ENCODE data around the gene RNF224. TPM values are rescaled to one million over a fixed set of nuclear protein-coding genes. Genes with fewer than 3 reads are reported as not detected.
"Not testable (repeated sequence)": the region's sequence is repeated elsewhere in the genome, so short reads cannot be mapped to it uniquely, and the experiment has no call there.

The RNF224 gene
- total RNA-seq, 1 donor from 2014 or later: not detected

- intact Hi-C loops (cut with DNase I); DNase-seq (ENCODE audit: missing footprints); ATAC-seq: not testable (repeated sequence)
Measured at GRCh38 chr9:137243266-137243625, 15.9 kb downstream of the RNF224 start.

GRCh38 chr9:137243626-137244485 is 16.6 kb downstream of the RNF224 start:
- intact Hi-C loops (cut with DNase I): no loop called here
- ATAC-seq: no peak

DNA sequence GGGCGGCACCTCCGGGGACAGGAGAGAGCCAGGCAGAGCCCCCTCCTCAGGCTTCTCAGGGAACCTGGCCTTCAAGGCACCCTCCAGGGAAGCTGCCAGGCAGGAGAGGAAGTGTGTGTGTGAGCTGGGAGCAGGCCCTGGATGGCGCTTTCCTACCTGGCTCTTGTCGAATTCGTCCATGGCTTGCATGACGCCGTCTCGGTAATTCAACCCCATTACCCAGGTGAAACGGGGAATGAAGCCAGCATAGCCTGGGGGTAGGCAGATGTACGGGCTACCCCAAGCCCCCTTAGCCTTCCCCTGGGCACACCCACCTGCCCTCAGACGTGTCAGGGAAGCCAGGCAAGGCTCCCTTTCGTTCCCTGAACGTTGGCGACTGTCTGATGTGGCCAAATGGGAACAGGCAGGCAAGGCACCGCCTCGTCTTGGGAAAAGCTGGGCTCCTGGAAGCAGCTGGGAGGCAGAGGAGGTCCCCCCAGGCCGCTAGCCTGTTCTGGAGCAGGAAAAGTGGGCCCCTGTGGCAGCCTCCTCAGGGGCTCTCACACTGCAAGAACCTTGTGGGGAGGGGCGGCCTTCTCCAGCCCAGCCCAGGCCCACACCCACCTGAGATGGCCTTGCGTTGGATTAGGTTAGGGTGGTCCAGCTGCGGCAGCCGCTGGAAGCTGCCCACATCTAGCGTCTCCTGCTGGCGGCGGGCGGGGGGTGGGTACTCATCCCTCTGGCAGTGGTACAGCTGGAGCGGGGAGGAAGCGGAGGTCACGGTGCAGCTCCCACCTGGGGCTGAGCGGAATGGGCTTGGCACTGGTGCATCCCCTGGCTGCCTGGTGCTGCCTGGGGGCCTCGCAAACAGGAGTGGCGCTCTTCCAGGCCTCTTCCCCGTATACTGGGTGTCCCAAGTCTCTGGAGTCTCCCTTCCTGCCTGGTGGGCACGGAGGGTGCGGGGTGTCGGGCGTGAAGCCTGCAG is 17.5 kb downstream of the RNF224 start:
- DNase-seq (ENCODE audit: missing footprints) (no peak), ATAC-seq (no peak)
- intact Hi-C loops (cut with DNase I): no loop called here

More at GRCh38 chr9:137243626-137244485, 16.6 kb downstream of the RNF224 start:
- no peak for DNase-seq (ENCODE audit: missing footprints)

- DNase-seq (ENCODE audit: missing footprints) (no peak), ATAC-seq (no peak)
- intact Hi-C loops (cut with DNase I): no loop called here
Measured at GRCh38 chr9:137245450-137246421, 18.4 kb downstream of the RNF224 start.

DNA sequence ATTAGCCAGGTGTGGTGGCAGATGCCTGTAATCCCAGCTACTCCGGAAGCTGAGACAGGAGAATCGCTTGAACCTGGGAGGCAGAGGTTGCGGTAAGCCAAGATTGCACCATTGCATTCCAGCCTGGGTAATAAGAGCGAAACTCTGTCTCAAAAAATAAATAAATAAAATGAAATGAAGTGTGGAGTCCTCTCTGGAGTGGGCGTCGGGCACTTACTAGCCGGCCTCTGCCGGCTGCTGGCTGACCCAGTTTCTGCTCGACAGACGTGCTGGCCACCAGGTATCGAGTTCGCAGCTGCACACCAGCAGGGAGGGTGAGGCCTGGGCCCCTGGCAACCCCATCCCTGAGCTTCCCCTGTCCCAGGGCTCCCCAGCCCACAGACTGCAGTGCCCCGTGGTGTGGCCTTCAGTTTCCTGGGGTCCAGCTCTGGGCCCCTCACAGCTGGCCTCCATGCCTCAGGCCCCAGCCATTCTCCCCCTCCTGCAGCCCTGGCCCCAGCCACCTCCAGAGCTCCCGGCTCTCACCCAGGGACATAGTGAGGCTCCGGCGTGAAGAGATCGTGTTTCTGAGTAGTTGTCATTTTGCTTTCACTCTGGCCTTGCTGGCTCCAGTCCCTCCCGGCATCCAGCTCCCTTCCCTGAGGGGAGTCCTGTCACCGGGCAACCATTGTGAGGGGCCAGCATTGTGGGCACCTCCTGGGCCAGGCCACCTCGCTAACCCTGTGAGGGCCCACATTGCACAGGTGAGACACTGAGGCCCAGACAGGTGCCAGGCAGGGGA is 20.0 kb downstream of the RNF224 start:
- DNase-seq (ENCODE audit: missing footprints) (no peak), ATAC-seq (no peak)
- intact Hi-C loops (cut with DNase I): no loop called here

GRCh38 chr9:137247916-137248175 is 20.5 kb downstream of the RNF224 start:
- intact Hi-C loops (cut with DNase I): no loop called here
- no peak for ATAC-seq

DNA sequence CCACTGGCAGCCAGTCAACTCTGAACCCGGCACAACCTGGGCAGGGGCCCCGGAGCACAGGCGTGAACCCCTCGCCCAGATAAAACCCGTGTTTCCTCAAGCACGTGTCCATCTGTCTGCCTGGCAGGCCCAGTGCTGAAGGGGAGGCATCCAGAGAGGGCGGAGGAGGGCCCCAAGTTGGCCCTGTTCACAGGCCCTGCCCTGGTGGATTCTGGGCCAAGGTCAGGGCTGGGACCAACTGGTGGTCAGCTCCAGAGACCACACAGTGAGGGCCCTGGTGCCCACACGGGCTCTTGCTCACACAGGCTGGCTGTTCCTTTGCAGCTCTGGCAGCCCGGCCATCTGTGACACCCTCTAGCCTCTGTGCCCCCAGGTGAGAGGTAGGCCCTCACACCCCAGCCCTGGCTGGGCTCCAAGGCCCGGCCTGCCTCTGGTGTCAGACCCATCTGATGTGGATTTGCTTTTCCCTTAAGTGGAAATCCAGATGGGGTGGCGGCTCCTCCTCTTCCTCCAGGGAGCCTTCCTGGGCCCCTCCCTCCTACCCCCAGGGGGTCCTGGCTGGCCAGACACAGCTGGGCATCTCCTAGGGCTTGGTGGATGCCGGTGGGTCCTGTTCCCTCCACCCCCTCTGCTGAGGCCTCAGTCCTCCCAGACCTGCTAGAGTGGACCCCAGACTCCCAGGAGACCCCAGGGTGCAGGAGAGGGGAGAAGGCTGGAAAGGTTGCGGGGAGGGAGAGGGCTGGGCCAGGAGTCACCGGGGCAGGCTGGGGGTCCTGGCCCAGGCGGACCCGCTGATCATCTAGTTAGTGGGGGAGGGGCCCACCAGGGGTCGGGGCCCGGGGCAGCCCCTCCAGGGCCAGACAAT is 23.3 kb downstream of the RNF224 start:
- DNase-seq (ENCODE audit: missing footprints) (no peak), ATAC-seq (peak; percentile 43)
- intact Hi-C loops (cut with DNase I): no loop called here

More at GRCh38 chr9:137247916-137248175, 20.5 kb downstream of the RNF224 start:
- DNase-seq (ENCODE audit: missing footprints): no peak

DNA sequence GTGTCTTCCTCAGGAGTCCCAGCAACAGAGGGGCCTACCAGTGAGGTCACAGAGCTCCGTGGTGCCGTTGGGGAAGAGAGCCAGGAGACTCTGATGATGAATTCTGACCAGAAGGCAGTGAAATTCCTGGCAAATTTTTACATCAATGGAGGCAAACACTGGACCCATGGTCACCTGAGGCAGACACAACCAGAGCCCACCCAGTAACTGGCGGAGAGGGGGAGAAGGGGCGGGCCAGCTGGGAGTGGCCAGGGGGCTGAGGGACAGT is 23.8 kb downstream of the RNF224 start, which contains the start of gene STPG3:
STPG3 (plus strand) TSS at position 93 of the 268 bp plus-strand sequence; CDS start at position 94, 1 bp downstream.
- ATAC-seq: no peak
- DNase-seq (ENCODE audit: missing footprints): no peak

GRCh38 chr9:137251490-137252268 is 24.4 kb downstream of the RNF224 start:
- intact Hi-C loops (cut with DNase I): no loop called here
- no peak for ATAC-seq
- no peak for DNase-seq (ENCODE audit: missing footprints)

More for the DNA sequence above, 23.8 kb downstream of the RNF224 start, which contains the start of gene STPG3:
- intact Hi-C loops (cut with DNase I): no loop called here

DNA sequence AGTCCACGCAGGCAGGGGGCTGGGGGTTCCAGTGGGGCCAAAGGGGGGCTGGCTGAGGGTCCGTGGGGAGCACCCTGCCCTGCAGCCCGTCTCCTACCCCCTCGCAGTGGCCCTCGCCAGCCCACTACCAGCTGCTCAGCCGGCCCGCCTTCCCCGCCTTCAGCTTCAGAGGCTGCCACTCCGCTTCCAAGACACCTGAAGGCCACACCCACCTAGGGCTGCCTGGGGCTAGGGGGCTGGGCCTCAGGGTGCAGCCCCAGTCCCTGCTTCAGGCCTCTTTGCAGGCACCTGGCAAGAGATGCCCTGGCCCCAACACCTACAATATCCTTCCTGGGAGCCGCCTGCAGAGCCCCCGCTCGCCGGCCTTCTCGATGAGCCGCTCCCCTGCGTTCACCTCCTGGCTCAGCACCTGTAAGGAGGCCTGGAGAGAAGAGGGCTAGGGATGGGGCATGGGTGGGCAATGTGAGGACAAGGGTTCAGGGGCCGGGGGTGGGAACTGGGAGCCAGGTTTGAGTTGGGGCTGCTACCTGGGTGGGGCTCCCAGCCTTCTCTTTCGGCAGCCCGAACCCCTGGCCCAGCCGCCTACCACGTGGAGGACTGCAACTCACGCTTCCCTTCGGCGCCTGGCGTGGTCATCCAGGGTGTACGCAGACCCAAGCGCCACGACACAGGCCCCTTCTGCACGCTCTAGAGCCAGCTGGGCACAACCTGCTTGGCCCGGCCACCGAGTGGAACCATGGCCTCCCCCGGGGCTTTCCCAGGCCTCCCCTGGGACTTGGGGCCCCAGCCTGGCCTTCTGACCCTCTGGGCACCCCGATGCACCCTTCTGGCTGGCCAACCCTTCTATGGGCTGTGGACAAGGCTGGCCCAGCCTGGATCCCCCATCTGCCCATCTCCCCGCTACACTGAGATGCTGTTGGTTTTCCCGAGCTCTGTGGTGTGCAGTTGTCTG is 25.5 kb downstream of the RNF224 start:
- DNase-seq (ENCODE audit: missing footprints) (no peak), ATAC-seq (no peak)
- intact Hi-C loops (cut with DNase I): no loop called here

- intact Hi-C loops (cut with DNase I): no loop called here
- DNase-seq (ENCODE audit: missing footprints) (no peak), ATAC-seq (no peak)
Measured at GRCh38 chr9:137253717-137254623, 26.7 kb downstream of the RNF224 start.

- intact Hi-C loops (cut with DNase I): no loop called here
- ATAC-seq (peak; percentile 86), DNase-seq (ENCODE audit: missing footprints) (peak; percentile 97)
Measured at GRCh38 chr9:137254624-137255447, 27.5 kb downstream of the RNF224 start, which contains the start of gene NELFB. Gene NELFB, plus strand, starts transcription at chr9:137255327.

- no peak for ATAC-seq
- intact Hi-C loops (cut with DNase I): no loop called here
- peak; percentile 80 for DNase-seq (ENCODE audit: missing footprints)
Measured at GRCh38 chr9:137255448-137256114, 28.3 kb downstream of the RNF224 start.
